Astrocyte (in vitro differentiated cells and primary cell): Measurements from ENCODE around the gene TEX19. TPM values are rescaled to one million over a fixed set of nuclear protein-coding genes. Genes with fewer than 3 reads are reported as not detected.
"Not testable (repeated sequence)": the region's sequence is repeated elsewhere in the genome, so short reads cannot be mapped to it uniquely, and the experiment has no call there.

Experiments used
- DNase-seq: peaks from one replicate; pipeline ENCODE4 v3.0.0-alpha.2; 2010; ENCODE audit warnings: low read depth
- FAIRE-seq: peaks from 2 replicates; lab custom pipeline; 2011; peaks lifted over from hg19 to GRCh38; lab: Jason Lieb, UNC
- H2AFZ ChIP-seq: 2 replicates; pipeline ENCODE4 v1.6.0; 2012; ENCODE audit warnings: low read depth, low read length, inconsistent platforms
- H3K27ac ChIP-seq: 2 replicates; pipeline ENCODE4 v1.5.1; 2011; ENCODE audit warnings: low read depth, low read length, inconsistent platforms
- H3K27me3 ChIP-seq: 2 replicates; pipeline ENCODE4 v1.6.0; 2011; ENCODE audit warnings: low read length, inconsistent platforms; ENCODE audit not compliant: insufficient read depth
- H3K36me3 ChIP-seq: 2 replicates; pipeline ENCODE4 v1.5.1; 2011; ENCODE audit warnings: low read length, inconsistent platforms; ENCODE audit not compliant: insufficient read depth
- H3K4me1 ChIP-seq: 2 replicates; pipeline ENCODE4 v1.5.1; 2011; ENCODE audit warnings: low read length, inconsistent platforms; ENCODE audit not compliant: insufficient read depth
- H3K4me2 ChIP-seq: 2 replicates; pipeline ENCODE4 v1.6.0; 2012; ENCODE audit warnings: low read length, inconsistent platforms
- H3K4me3 ChIP-seq: 2 replicates; pipeline ENCODE4 v1.5.1; 2011; ENCODE audit warnings: low read depth, mild to moderate bottlenecking, low read length, inconsistent platforms; ENCODE audit not compliant: insufficient read depth
- H3K79me2 ChIP-seq: 2 replicates; pipeline ENCODE4 v1.6.0; 2012; ENCODE audit warnings: mild to moderate bottlenecking, low read length, inconsistent platforms; ENCODE audit not compliant: insufficient read depth
- H3K9ac ChIP-seq: 2 replicates; pipeline ENCODE4 v1.6.0; 2012; ENCODE audit warnings: mild to moderate bottlenecking, low read length, inconsistent platforms
- H3K9me3 ChIP-seq: 2 replicates; pipeline ENCODE4 v1.5.1; 2012; ENCODE audit warnings: low read depth, mild to moderate bottlenecking, low read length, inconsistent platforms; ENCODE audit not compliant: insufficient read depth
- H4K20me1 ChIP-seq: 2 replicates; pipeline ENCODE4 v1.6.0; 2012; ENCODE audit warnings: low read length, inconsistent platforms; ENCODE audit not compliant: insufficient read depth
- H3K27ac Mint-ChIP-seq: one replicate; pipeline ENCODE4 v1.8.0; 2021; ENCODE audit warnings: mild to moderate bottlenecking, mixed read lengths; ENCODE audit not compliant: unreplicated experiment
- H3K27me3 Mint-ChIP-seq: one replicate; pipeline ENCODE4 v1.8.0; 2021; ENCODE audit warnings: low read depth, mixed read lengths; ENCODE audit not compliant: unreplicated experiment
- H3K36me3 Mint-ChIP-seq: one replicate; pipeline ENCODE4 v1.8.0; 2021; ENCODE audit warnings: low read depth, mixed read lengths; ENCODE audit not compliant: unreplicated experiment
- H3K4me1 Mint-ChIP-seq: one replicate; pipeline ENCODE4 v1.8.0; 2021; ENCODE audit warnings: low read depth, mixed read lengths; ENCODE audit not compliant: unreplicated experiment
- H3K4me3 Mint-ChIP-seq: one replicate; pipeline ENCODE4 v1.8.0; 2021; ENCODE audit warnings: mild to moderate bottlenecking, moderate library complexity, mixed read lengths; ENCODE audit not compliant: unreplicated experiment
- H3K9me3 Mint-ChIP-seq: one replicate; pipeline ENCODE4 v1.8.0; 2021; ENCODE audit warnings: mild to moderate bottlenecking, mixed read lengths; ENCODE audit not compliant: unreplicated experiment
- CTCF ChIP-seq: IDR thresholded peaks from 2 replicates; pipeline ENCODE4 v1.5.1; 2011; ENCODE audit warnings: low read depth, mild to moderate bottlenecking, inconsistent platforms, low read length, moderate library complexity; ENCODE audit not compliant: insufficient read depth
- EZH2 ChIP-seq: IDR thresholded peaks from 2 replicates; pipeline ENCODE4 v1.6.1; 2012; ENCODE audit warnings: mild to moderate bottlenecking, low read length, inconsistent platforms; ENCODE audit not compliant: insufficient read depth
- total RNA-seq: library from RNA; stranded (reverse); gene quantifications from 2 replicates; pipeline ENCODE4 v1.2.1, GENCODE V29; 2021

The TEX19 gene
- total RNA-seq, 1 donor from 2014 or later: not detected

- H3K9ac ChIP-seq: no peak overlapping the region
- no peak overlapping the region for H3K27ac Mint-ChIP-seq
- no peak overlapping the region for H2AFZ ChIP-seq
- no peaks in the 10 kb centered on the region for H3K4me1 Mint-ChIP-seq
- H3K4me1 ChIP-seq: no peaks in the 10 kb centered on the region
- peaks cover 37% of the 10 kb centered on the region for H3K27me3 Mint-ChIP-seq
- no peak for TF ChIP-seq EZH2
- no peak for TF ChIP-seq CTCF
- H3K4me2 ChIP-seq: no peak overlapping the region
- H3K27ac ChIP-seq: no peak overlapping the region
- no peaks in the 10 kb centered on the region for H4K20me1 ChIP-seq
- no peaks in the 10 kb centered on the region for H3K9me3 Mint-ChIP-seq
- peaks cover 27% of the 10 kb centered on the region for H3K27me3 ChIP-seq
- H3K9me3 ChIP-seq: no peaks in the 10 kb centered on the region
- DNase-seq (no peak), FAIRE-seq (no peak)
- H3K36me3 Mint-ChIP-seq: no peaks in the 10 kb centered on the region
- no peaks in the 10 kb centered on the region for H3K36me3 ChIP-seq
- H3K79me2 ChIP-seq: no peaks in the 10 kb centered on the region
- no peak overlapping the region for H3K4me3 Mint-ChIP-seq
- H3K4me3 ChIP-seq: no peak overlapping the region
These were observed 19.6 kb downstream of the TEX19 start for GRCh38 chr17:82378741-82379021.

- Mint-ChIP-seq H3K36me3 (no peaks in the 10 kb centered on the region), H3K27me3 (peaks cover 32% of the 10 kb centered on the region), H3K4me3 (no peak overlapping the region), H3K27ac (no peak overlapping the region), H3K4me1 (no peaks in the 10 kb centered on the region), H3K9me3 (no peaks in the 10 kb centered on the region)
- H3K79me2 ChIP-seq: no peaks in the 10 kb centered on the region
- FAIRE-seq: no peak
- TF ChIP-seq EZH2 (no peak), CTCF (no peak)
- H3K36me3 ChIP-seq: no peaks in the 10 kb centered on the region
- no peaks in the 10 kb centered on the region for H3K4me1 ChIP-seq
- no peaks in the 10 kb centered on the region for H4K20me1 ChIP-seq
- no peak overlapping the region for H3K9ac ChIP-seq
- peaks cover 17% of the 10 kb centered on the region for H3K27me3 ChIP-seq
- H3K9me3 ChIP-seq: no peaks in the 10 kb centered on the region
- no peak overlapping the region for H3K27ac ChIP-seq
- DNase-seq: no peak
- H3K4me2 ChIP-seq: no peak overlapping the region
- H3K4me3 ChIP-seq: no peak overlapping the region
- no peak overlapping the region for H2AFZ ChIP-seq
These were observed 22.0 kb downstream of the TEX19 start for GRCh38 chr17:82380860-82381702.

- not testable (repeated sequence) for H3K9me3 Mint-ChIP-seq
These were observed 22.6 kb downstream of the TEX19 start for GRCh38 chr17:82381703-82382009.

GRCh38 chr17:82382220-82382932 lies 23.3 kb downstream of the TEX19 start:
- not testable (repeated sequence) for H3K4me1 Mint-ChIP-seq, H3K27ac Mint-ChIP-seq, H3K79me2 ChIP-seq, H3K36me3 Mint-ChIP-seq, H3K4me1 ChIP-seq, H3K27ac ChIP-seq, FAIRE-seq, H3K36me3 ChIP-seq, H3K4me3 ChIP-seq, H3K9ac ChIP-seq, H3K4me3 Mint-ChIP-seq, H2AFZ ChIP-seq, H3K4me2 ChIP-seq, DNase-seq, H4K20me1 ChIP-seq, H3K9me3 ChIP-seq, H3K9me3 Mint-ChIP-seq
- peaks cover 15% of the 10 kb centered on the region for H3K27me3 ChIP-seq
- H3K27me3 Mint-ChIP-seq: peaks cover 28% of the 10 kb centered on the region

More at GRCh38 chr17:82381703-82382009, 22.6 kb downstream of the TEX19 start:
- not testable (repeated sequence) for H3K27ac ChIP-seq, H4K20me1 ChIP-seq, H3K79me2 ChIP-seq, H3K27ac Mint-ChIP-seq, H3K4me1 ChIP-seq, H3K4me3 Mint-ChIP-seq, H3K9me3 ChIP-seq, H3K4me2 ChIP-seq, H2AFZ ChIP-seq, H3K36me3 ChIP-seq, H3K4me3 ChIP-seq, DNase-seq, FAIRE-seq, H3K4me1 Mint-ChIP-seq, H3K36me3 Mint-ChIP-seq, H3K9ac ChIP-seq
- peaks cover 15% of the 10 kb centered on the region for H3K27me3 ChIP-seq
- H3K27me3 Mint-ChIP-seq: peaks cover 29% of the 10 kb centered on the region
